Measurements from ENCODE around the gene GCKR. TPM values are rescaled to one million over a fixed set of nuclear protein-coding genes. Genes with fewer than 3 reads are reported as not detected.

Gene GCKR
- total RNA-seq, 2 experiments from 2014 or later, result not detected

GRCh38 chr2:27561060-27561459, 64.4 kb downstream of the GCKR start:
- Mint-ChIP-seq H3K4me3 (no peak overlapping the region), H3K36me3 (ENCODE audit: low read depth) (no peaks in the 10 kb centered on the region), H3K4me1 (no peaks in the 10 kb centered on the region), H3K27ac (no peak overlapping the region), H3K27me3 (peaks cover 23% of the 10 kb centered on the region), H3K9me3 (no peaks in the 10 kb centered on the region)
- CTCF ChIA-PET, result no interaction called here
- DNase-seq, result no peak
- POLR2A ChIA-PET, result interaction anchor here (1.2 to 1.3 kb wide), 2 partner anchors 36 to 113 kb away, joined by 3 to 4 read pairs; no protein-coding TSS in a partner anchor

DNA sequence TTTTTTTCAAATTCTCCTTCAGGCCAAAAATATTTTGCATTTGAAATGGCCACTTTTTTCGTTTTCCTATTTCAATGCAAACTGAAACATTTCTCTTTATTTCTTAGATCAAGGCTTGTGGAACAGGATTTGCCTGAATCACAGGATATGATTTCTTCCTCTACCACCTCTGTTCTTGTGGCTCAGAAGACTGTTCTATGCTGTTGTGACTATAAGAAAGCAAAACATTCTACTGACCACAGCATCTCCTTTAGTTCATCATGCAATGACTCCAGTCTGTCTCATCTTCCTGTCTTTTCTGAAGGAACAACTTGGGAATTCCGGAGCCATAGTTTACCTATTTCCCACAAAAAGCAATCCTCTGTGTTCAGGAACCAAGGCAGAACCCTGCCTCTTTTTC, 70.0 kb downstream of the GCKR start:
- CTCF ChIA-PET, result no interaction called here
- Mint-ChIP-seq H3K9me3 (no peaks in the 10 kb centered on the region), H3K4me3 (no peak overlapping the region), H3K36me3 (ENCODE audit: low read depth) (no peaks in the 10 kb centered on the region), H3K27me3 (peaks cover 61% of the 10 kb centered on the region), H3K27ac (no peak overlapping the region), H3K4me1 (no peaks in the 10 kb centered on the region)
- no peak for DNase-seq
- POLR2A ChIA-PET, result no interaction called here

- Mint-ChIP-seq H3K4me1 (no peaks in the 10 kb centered on the region), H3K9me3 (no peaks in the 10 kb centered on the region), H3K27ac (no peak overlapping the region), H3K4me3 (no peak overlapping the region), H3K36me3 (ENCODE audit: low read depth) (no peaks in the 10 kb centered on the region), H3K27me3 (peaks cover 63% of the 10 kb centered on the region)
- no peak for DNase-seq
- ChIA-PET POLR2A (no interaction called here), CTCF (interaction anchor here (0.5 kb wide), 1 partner anchor 460 kb away, joined by 3 read pairs; no protein-coding TSS in a partner anchor)
Measured at GRCh38 chr2:27569398-27569797, 72.8 kb downstream of the GCKR start.

DNA sequence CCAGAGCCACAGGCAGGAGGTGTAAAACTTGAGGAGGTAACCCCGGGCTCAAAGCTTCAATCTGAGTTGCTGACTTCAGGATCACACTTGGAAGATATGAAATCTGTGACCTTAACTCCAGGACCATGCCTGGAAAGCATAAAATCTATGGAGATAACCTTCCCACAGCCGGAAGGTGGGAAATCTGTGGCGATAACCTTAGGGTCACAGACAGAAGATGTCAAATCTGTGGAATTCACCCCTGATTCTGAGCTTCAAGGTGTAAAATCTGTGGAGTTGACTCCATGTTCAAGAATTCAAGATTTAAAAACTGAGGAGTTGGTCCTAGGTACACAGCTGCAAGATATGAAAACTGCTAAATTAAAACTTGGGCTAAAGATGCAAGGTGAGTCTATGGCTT, 74.6 kb downstream of the GCKR start:
- ChIA-PET POLR2A (no interaction called here), CTCF (no interaction called here)
- Mint-ChIP-seq H3K4me3 (no peak overlapping the region), H3K27ac (no peak overlapping the region), H3K27me3 (peaks cover 50% of the 10 kb centered on the region), H3K4me1 (no peaks in the 10 kb centered on the region), H3K36me3 (ENCODE audit: low read depth) (no peaks in the 10 kb centered on the region), H3K9me3 (no peaks in the 10 kb centered on the region)
- DNase-seq, result no peak

DNA sequence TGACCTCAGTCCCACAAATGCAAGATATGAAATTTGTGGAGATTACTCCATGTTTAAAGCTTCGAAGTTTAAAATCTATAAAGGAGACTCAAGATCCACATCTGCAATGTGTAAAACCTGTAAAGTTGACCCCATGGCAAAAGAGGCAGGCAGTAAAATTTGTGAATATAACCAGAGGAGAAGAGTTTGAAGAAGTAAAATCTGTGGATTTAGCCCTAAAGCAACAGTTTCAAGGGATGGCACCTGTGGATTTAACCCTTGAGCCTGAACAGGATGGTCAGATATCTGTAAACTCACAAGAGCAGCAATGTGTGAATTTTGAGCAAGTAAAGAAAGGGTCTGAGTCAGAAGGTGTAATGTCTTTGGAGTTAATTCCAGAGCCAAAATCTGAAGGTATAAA, 75.0 kb downstream of the GCKR start:
- Mint-ChIP-seq H3K27ac (no peak overlapping the region), H3K9me3 (no peaks in the 10 kb centered on the region), H3K4me3 (no peak overlapping the region), H3K4me1 (no peaks in the 10 kb centered on the region), H3K27me3 (peaks cover 48% of the 10 kb centered on the region), H3K36me3 (ENCODE audit: low read depth) (no peaks in the 10 kb centered on the region)
- no peak for DNase-seq
- ChIA-PET CTCF (interaction anchor here (0.5 kb wide), 1 partner anchor 21 kb away, joined by 4 read pairs; no protein-coding TSS in a partner anchor), POLR2A (no interaction called here)

GRCh38 chr2:27572439-27572838, 75.8 kb downstream of the GCKR start:
- no peaks in the 10 kb centered on the region for H3K4me1 Mint-ChIP-seq
- peaks cover 5% of the 10 kb centered on the region for H3K9me3 Mint-ChIP-seq
- no peaks in the 10 kb centered on the region for H3K36me3 Mint-ChIP-seq (ENCODE audit: low read depth)
- H3K27me3 Mint-ChIP-seq, result peaks cover 48% of the 10 kb centered on the region
- H3K27ac Mint-ChIP-seq, result no peak overlapping the region
- ChIA-PET POLR2A (interaction anchor here (1.2 to 1.8 kb wide), 2 partner anchors 11 to 15 kb away, joined by 4 to 8 read pairs; partner anchors contain the start of gene ZNF512), CTCF (interaction anchor here (0.5 kb wide), 1 partner anchor 21 kb away, joined by 4 read pairs; no protein-coding TSS in a partner anchor)
- no peak overlapping the region for H3K4me3 Mint-ChIP-seq
- no peak for DNase-seq

- ChIA-PET CTCF (no interaction called here), POLR2A (interaction anchor here (1.2 to 1.8 kb wide), 2 partner anchors 10 to 14 kb away, joined by 4 to 8 read pairs; partner anchors contain the start of gene ZNF512)
- DNase-seq, result no peak
- Mint-ChIP-seq H3K9me3 (peaks cover 7% of the 10 kb centered on the region), H3K4me1 (no peaks in the 10 kb centered on the region), H3K36me3 (ENCODE audit: low read depth) (no peaks in the 10 kb centered on the region), H3K4me3 (no peak overlapping the region), H3K27ac (no peak overlapping the region), H3K27me3 (peaks cover 48% of the 10 kb centered on the region)
Measured at GRCh38 chr2:27572998-27573429, 76.4 kb downstream of the GCKR start.

Other genes with a start within 250 kb of the GCKR start
- gene SLC30A3, start 233.8 kb upstream of the GCKR start, total RNA-seq, result under 1 TPM; 0.45 TPM
- not detected for gene DNAJC5G, start 221.4 kb upstream of the GCKR start, total RNA-seq
- under 1 TPM in 1 of 2 experiments, not detected in 1; 0.13 TPM for gene TRIM54, start 214.4 kb upstream of the GCKR start, total RNA-seq
- 1 to 10 TPM; 2.2 to 3.0 TPM for gene UCN, start 188.4 kb upstream of the GCKR start, total RNA-seq
- 10 to 100 TPM; 83.3 to 83.9 TPM for gene MPV17, start 173.7 kb upstream of the GCKR start, total RNA-seq
- gene GTF3C2, start 140.1 kb upstream of the GCKR start, total RNA-seq, result 10 to 100 TPM; 49.0 to 49.1 TPM
- gene EIF2B4, start 126.5 kb upstream of the GCKR start, total RNA-seq, result 10 to 100 TPM; 34.1 to 36.9 TPM
- gene SNX17, start 126.2 kb upstream of the GCKR start, total RNA-seq, result 100 to 1,000 TPM; 116 to 123 TPM
- gene ZNF513, start 116.1 kb upstream of the GCKR start, total RNA-seq, result 10 to 100 TPM; 15.6 to 16.7 TPM
- 100 to 1,000 TPM; 119 to 122 TPM for gene PPM1G, start 87.2 kb upstream of the GCKR start, total RNA-seq
- 100 to 1,000 TPM; 103 to 104 TPM for gene NRBP1, start 68.2 kb upstream of the GCKR start, total RNA-seq
- 10 to 100 TPM in 1 of 2 experiments, 1 to 10 TPM in 1; 7.5 to 10.1 TPM for gene KRTCAP3, start 54.5 kb upstream of the GCKR start, total RNA-seq
- 1 to 10 TPM; 7.9 to 9.9 TPM for gene IFT172, start 7.1 kb upstream of the GCKR start, total RNA-seq
- gene FNDC4, start 1.6 kb upstream of the GCKR start, total RNA-seq, result not detected
- 10 to 100 TPM; 31.4 to 34.0 TPM for gene ZNF512, start 86.2 kb downstream of the GCKR start, total RNA-seq
- under 1 TPM; 0.78 to 0.90 TPM for gene CCDC121, start 132.2 kb downstream of the GCKR start, total RNA-seq
- gene GPN1, start 132.2 kb downstream of the GCKR start, total RNA-seq, result 10 to 100 TPM; 45.0 to 45.8 TPM
- 10 to 100 TPM; 36.5 to 37.2 TPM for gene SUPT7L, start 166.8 kb downstream of the GCKR start, total RNA-seq
- 10 to 100 TPM; 27.3 to 27.9 TPM for gene SLC4A1AP, start 167.1 kb downstream of the GCKR start, total RNA-seq